ENCODE data around the gene MYO1G. TPM values are rescaled to one million over a fixed set of nuclear protein-coding genes. Genes with fewer than 3 reads are reported as not detected.

The MYO1G gene
- total RNA-seq, 1 donor from 2014 or later: 0.26 TPM

- Histone ChIP-seq H3K4me3 (ENCODE audit: low read depth, low read length) (no peak overlapping the region), H3K36me3 (ENCODE audit: control insufficient read depth, insufficient read depth, low read length) (no peaks in the 10 kb centered on the region), H3K27me3 (ENCODE audit: control insufficient read depth, insufficient read depth, low read length) (peaks cover 7% of the 10 kb centered on the region)
- TF ChIP-seq, protein P1, sequence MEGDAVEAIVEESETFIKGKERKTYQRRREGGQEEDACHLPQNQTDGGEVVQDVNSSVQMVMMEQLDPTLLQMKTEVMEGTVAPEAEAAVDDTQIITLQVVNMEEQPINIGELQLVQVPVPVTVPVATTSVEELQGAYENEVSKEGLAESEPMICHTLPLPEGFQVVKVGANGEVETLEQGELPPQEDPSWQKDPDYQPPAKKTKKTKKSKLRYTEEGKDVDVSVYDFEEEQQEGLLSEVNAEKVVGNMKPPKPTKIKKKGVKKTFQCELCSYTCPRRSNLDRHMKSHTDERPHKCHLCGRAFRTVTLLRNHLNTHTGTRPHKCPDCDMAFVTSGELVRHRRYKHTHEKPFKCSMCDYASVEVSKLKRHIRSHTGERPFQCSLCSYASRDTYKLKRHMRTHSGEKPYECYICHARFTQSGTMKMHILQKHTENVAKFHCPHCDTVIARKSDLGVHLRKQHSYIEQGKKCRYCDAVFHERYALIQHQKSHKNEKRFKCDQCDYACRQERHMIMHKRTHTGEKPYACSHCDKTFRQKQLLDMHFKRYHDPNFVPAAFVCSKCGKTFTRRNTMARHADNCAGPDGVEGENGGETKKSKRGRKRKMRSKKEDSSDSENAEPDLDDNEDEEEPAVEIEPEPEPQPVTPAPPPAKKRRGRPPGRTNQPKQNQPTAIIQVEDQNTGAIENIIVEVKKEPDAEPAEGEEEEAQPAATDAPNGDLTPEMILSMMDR (IDR thresholded peaks at IDR 0.05; ENCODE audit: insufficient read depth, low read length, severe bottlenecking): no peak
- DNase-seq (ENCODE audit: low read depth) (no peak), FAIRE-seq (no peak)
These were observed 13.9 kb downstream of the MYO1G start for GRCh38 chr7:44964831-44965440.

GRCh38 chr7:44964384-44964830 is 14.4 kb downstream of the MYO1G start:
- no peaks in the 10 kb centered on the region for H3K36me3 ChIP-seq (ENCODE audit: control insufficient read depth, insufficient read depth, low read length)
- H3K27me3 ChIP-seq (ENCODE audit: control insufficient read depth, insufficient read depth, low read length): peaks cover 7% of the 10 kb centered on the region
- FAIRE-seq (no peak), DNase-seq (ENCODE audit: low read depth) (no peak)
- TF ChIP-seq, protein P1 (IDR thresholded peaks at IDR 0.05; ENCODE audit: insufficient read depth, low read length, severe bottlenecking): peak; percentile 35
- no peak overlapping the region for H3K4me3 ChIP-seq (ENCODE audit: low read depth, low read length)

GRCh38 chr7:44963364-44964290 is 15.2 kb downstream of the MYO1G start:
- no peaks in the 10 kb centered on the region for H3K36me3 ChIP-seq (ENCODE audit: control insufficient read depth, insufficient read depth, low read length)
- TF ChIP-seq, protein P1 (IDR thresholded peaks at IDR 0.05; ENCODE audit: insufficient read depth, low read length, severe bottlenecking): no peak
- H3K4me3 ChIP-seq (ENCODE audit: low read depth, low read length): no peak overlapping the region
- no peak for FAIRE-seq
- DNase-seq (ENCODE audit: low read depth): no peak
- H3K27me3 ChIP-seq (ENCODE audit: control insufficient read depth, insufficient read depth, low read length): peaks cover 7% of the 10 kb centered on the region

DNA sequence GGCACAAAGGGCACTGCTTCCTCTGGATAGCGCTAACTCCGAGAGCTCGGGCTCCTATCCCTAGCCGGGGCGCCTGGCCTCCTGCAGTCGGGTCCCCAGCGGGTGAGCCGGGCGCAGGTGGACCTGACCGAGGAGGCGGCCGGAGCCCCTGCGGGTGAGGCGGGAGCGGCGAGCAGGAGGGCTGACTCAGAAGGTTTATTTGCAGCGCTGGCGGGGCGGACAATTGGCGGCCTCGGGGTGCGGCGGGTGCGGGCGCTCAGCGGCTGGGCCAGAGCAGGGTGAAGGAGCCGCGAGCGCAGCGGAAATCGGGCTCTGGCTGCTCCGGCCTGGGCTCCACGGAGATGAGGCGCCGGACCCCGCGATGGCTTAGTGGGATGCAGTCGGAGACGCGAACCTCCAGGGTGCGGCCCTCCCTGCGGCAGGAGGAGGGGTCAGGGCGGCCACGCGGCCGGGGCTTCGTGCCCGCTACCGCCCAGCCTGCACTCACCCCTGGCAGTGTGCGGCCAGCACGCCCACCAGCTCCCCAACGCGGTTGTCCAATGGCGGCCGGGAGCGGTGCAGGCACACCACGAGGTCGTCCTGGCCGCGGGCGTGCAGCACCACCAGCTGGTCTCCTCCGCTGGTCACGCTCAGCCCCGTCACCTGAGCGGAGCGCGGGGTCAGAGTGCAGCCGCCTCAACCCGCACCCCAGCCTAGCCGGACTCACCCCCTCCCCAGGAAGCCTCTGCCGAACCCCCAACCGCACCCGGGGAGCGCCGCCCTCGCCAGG is 16.1 kb downstream of the MYO1G start:
- FAIRE-seq (no peak), DNase-seq (ENCODE audit: low read depth) (peak; percentile 15)
- Histone ChIP-seq H3K36me3 (ENCODE audit: control insufficient read depth, insufficient read depth, low read length) (no peaks in the 10 kb centered on the region), H3K27me3 (ENCODE audit: control insufficient read depth, insufficient read depth, low read length) (peaks cover 7% of the 10 kb centered on the region), H3K4me3 (ENCODE audit: low read depth, low read length) (peak overlapping the region; percentile 36)
- TF ChIP-seq, protein P1 (IDR thresholded peaks at IDR 0.05; ENCODE audit: insufficient read depth, low read length, severe bottlenecking): peak; percentile 5

GRCh38 chr7:44961844-44962482 is 16.9 kb downstream of the MYO1G start:
- Histone ChIP-seq H3K27me3 (ENCODE audit: control insufficient read depth, insufficient read depth, low read length) (peaks cover 7% of the 10 kb centered on the region), H3K36me3 (ENCODE audit: control insufficient read depth, insufficient read depth, low read length) (no peaks in the 10 kb centered on the region), H3K4me3 (ENCODE audit: low read depth, low read length) (no peak overlapping the region)
- TF ChIP-seq, protein P1 (IDR thresholded peaks at IDR 0.05; ENCODE audit: insufficient read depth, low read length, severe bottlenecking): no peak
- FAIRE-seq (no peak), DNase-seq (ENCODE audit: low read depth) (no peak)
